ENCODE measurements around the gene SSBP4. TPM values are rescaled to one million over a fixed set of nuclear protein-coding genes. Genes with fewer than 3 reads are reported as not detected.

SSBP4 gene
- total RNA-seq, 4 donors from 2014 or later = 18.1 to 30.5 (median 27.4) TPM

DNA sequence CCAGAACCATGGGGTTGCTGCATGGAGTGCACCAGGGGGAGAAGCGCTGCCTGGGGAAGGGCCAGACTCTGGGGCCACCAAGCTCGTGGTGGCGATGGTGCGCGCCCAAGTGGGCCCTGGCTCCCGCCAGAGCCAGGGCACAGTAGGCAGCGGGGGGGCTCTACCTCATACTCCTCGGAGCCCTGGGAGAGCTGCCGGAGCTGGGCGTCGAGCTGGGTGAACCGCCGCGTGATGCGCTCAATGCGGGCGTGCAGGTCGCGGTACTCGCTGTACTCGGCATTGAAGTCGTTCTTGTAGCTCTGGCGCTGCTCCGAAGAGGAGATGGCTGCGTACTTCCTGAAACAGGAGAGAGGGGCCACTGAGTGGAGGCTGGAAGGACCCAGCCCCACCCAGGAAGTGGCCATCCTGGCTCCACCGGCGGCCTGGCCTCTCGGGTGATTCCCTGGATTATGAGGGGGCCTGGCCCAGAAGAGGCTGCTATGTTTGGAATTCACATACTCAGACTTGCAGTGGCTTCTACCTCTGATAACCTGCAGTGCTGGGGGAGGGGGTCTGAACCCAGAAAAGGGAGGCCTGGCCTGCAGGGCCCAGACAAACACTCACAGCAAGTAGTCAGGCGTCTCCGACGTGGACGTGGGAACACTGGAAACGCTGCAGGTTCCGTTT, 27.1 kb downstream of the SSBP4 start:
- Histone ChIP-seq H3K27me3 (no peaks in the 10 kb centered on the region), H3K36me3 (peaks cover 73% of the 10 kb centered on the region), H3K4me1 (peaks cover 8% of the 10 kb centered on the region), H3K9me3 (no peaks in the 10 kb centered on the region), H3K27ac (no peak overlapping the region), H3K4me3 (no peak overlapping the region)
- 88% methylated on average over 30 of the region's 34 CpGs for WGBS
- no peak for TF ChIP-seq POLR2AphosphoS5 (IDR thresholded peaks at IDR 0.05)
- no peak for TF ChIP-seq POLR2A (IDR thresholded peaks at IDR 0.05)
- TF ChIP-seq EP300 (IDR thresholded peaks at IDR 0.05) = no peak
- TF ChIP-seq, protein P1, sequence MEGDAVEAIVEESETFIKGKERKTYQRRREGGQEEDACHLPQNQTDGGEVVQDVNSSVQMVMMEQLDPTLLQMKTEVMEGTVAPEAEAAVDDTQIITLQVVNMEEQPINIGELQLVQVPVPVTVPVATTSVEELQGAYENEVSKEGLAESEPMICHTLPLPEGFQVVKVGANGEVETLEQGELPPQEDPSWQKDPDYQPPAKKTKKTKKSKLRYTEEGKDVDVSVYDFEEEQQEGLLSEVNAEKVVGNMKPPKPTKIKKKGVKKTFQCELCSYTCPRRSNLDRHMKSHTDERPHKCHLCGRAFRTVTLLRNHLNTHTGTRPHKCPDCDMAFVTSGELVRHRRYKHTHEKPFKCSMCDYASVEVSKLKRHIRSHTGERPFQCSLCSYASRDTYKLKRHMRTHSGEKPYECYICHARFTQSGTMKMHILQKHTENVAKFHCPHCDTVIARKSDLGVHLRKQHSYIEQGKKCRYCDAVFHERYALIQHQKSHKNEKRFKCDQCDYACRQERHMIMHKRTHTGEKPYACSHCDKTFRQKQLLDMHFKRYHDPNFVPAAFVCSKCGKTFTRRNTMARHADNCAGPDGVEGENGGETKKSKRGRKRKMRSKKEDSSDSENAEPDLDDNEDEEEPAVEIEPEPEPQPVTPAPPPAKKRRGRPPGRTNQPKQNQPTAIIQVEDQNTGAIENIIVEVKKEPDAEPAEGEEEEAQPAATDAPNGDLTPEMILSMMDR (IDR thresholded peaks at IDR 0.05) = no peak
- no peak for DNase-seq (ENCODE audit: low spot score in 2 of 2)

DNA sequence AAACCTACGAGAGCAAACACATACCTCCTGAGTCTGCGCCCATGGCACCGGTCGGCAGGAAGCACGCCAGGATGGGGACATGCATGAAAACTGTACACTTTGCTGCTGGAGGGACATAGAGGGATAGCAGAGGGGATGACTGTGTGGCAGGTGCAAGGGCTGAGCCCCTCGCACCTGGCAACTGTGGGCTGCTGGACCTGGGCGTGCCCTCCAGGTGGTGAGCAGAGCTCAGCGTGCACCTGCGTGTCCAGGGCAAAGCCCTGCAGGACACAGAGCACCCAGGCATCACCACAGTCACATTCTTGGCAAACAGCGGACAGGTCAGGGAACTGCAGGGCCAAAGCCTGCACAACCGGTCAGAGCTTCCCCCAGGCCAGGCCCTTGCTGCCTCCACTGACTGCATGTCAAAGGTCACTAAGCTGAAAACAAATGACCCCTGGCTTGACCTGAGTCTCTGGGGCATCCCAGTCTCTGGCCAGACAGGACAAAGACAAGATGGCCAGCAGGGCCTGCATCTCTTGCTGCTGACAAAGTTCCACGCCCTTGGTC, 27.7 kb downstream of the SSBP4 start:
- Histone ChIP-seq H3K4me3 (no peak overlapping the region), H3K27ac (no peak overlapping the region), H3K36me3 (peaks cover 77% of the 10 kb centered on the region), H3K4me1 (peaks cover 9% of the 10 kb centered on the region), H3K27me3 (no peaks in the 10 kb centered on the region), H3K9me3 (no peaks in the 10 kb centered on the region)
- WGBS = 89% methylated on average over 5 of the region's 12 CpGs
- DNase-seq (ENCODE audit: low spot score in 2 of 2) = no peak
- TF ChIP-seq POLR2AphosphoS5 (IDR thresholded peaks at IDR 0.05) (no peak), EP300 (IDR thresholded peaks at IDR 0.05) (no peak), POLR2A (IDR thresholded peaks at IDR 0.05) (no peak)
- TF ChIP-seq, protein P1 (IDR thresholded peaks at IDR 0.05) = no peak

DNA sequence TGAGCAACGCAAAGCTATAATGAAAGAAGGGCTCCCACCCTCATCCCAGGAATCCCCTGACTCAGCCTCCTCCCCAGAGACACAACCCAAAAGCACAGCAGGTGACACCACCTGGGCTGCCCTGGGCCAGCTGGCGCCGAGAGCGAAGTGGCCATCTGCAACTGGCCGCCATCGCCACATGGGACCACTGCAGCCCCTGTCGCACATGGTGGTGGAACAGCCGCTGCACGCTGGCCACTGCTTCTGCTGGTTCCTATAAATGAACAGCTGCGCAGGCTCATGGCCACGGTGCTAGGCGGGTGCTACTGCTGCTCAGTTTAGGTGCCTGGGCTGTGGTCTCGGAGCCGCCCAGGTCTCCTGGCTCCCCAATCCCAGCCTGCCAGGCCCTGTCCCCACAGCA, 30.4 kb downstream of the SSBP4 start:
- peaks cover 78% of the 10 kb centered on the region for H3K36me3 ChIP-seq
- DNase-seq (ENCODE audit: low spot score in 2 of 2) = no peak
- no peaks in the 10 kb centered on the region for H3K9me3 ChIP-seq
- H3K27ac ChIP-seq = no peak overlapping the region
- H3K4me3 ChIP-seq = no peak overlapping the region
- H3K27me3 ChIP-seq = no peaks in the 10 kb centered on the region
- no CpG with 5 or more reads among the region's 14 CpGs for WGBS
- peaks cover 4% of the 10 kb centered on the region for H3K4me1 ChIP-seq
- no peak for TF ChIP-seq POLR2AphosphoS5 (IDR thresholded peaks at IDR 0.05)
- no peak for TF ChIP-seq POLR2A (IDR thresholded peaks at IDR 0.05)
- TF ChIP-seq EP300 (IDR thresholded peaks at IDR 0.05) = no peak
- TF ChIP-seq, protein P1 (IDR thresholded peaks at IDR 0.05) = no peak

DNA sequence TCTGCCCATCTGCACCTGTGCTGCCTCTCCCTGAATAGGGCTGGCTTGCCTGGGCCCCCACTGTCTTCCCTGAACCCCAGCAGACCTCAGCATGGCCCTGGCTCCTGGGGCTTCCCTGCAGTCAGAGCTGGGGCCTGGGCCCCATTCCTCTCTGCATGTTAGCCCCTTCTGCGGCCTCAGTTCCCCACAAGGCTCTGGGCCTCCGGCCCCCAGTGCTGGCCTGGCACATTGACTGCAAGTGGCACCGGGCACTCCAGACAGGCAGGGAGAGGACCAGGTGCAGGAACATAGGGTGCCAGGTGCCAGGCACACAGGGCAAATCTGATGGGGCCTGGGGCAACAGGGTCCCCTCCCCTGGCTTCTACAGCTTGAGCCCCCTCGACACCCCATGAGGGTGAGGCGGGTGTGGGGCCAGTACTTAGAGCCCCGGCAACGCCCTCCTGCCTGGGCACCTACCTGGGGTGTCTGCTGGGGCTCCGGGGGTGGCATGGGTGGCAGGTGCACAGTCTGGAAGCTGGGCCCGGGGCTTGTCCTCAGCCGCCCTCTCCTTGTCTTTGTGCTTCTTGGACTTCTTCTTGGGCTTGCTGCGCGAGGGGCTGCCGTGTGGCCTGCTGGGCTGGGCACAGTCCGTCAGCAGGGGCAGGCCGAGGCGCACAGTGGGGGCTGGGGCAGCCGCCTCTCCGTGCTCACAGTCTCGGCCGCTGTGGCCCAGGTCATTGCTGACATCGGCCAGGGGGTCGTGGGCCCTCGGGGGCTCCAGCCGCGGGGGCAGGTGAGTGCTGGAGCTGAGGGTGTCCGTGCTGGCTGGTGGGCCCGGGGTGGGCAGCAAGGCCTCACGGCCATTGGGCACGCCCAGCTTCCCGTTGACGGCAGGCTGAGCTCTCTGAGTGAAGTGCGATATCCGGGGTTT, 31.1 kb downstream of the SSBP4 start:
- Histone ChIP-seq H3K27me3 (no peaks in the 10 kb centered on the region), H3K9me3 (no peaks in the 10 kb centered on the region), H3K36me3 (peaks cover 70% of the 10 kb centered on the region), H3K4me1 (peaks cover 4% of the 10 kb centered on the region), H3K27ac (no peak overlapping the region), H3K4me3 (no peak overlapping the region)
- DNase-seq (ENCODE audit: low spot score in 2 of 2) = no peak
- whole genome bisulfite sequencing = 57% methylated on average over 7 of the region's 33 CpGs
- TF ChIP-seq EP300 (IDR thresholded peaks at IDR 0.05) (no peak), POLR2AphosphoS5 (IDR thresholded peaks at IDR 0.05) (no peak), POLR2A (IDR thresholded peaks at IDR 0.05) (no peak)
- TF ChIP-seq, protein P1 (IDR thresholded peaks at IDR 0.05) = no peak

Measured in suprapubic skin (tissue), 4 donors.